Astrocyte (in vitro differentiated cells and primary cell): Measurements from ENCODE around the gene GINS2.

Experiments used
- EZH2 ChIP-seq: IDR thresholded peaks from 2 replicates; pipeline ENCODE4 v1.6.1; 2012; ENCODE audit warnings: mild to moderate bottlenecking, low read length, inconsistent platforms; ENCODE audit not compliant: insufficient read depth
- TF ChIP-seq, protein P1 (sequence below): IDR thresholded peaks from 2 replicates; pipeline ENCODE4 v1.5.1; 2011; ENCODE audit warnings: low read depth, mild to moderate bottlenecking, inconsistent platforms, low read length, moderate library complexity; ENCODE audit not compliant: insufficient read depth

DNA sequence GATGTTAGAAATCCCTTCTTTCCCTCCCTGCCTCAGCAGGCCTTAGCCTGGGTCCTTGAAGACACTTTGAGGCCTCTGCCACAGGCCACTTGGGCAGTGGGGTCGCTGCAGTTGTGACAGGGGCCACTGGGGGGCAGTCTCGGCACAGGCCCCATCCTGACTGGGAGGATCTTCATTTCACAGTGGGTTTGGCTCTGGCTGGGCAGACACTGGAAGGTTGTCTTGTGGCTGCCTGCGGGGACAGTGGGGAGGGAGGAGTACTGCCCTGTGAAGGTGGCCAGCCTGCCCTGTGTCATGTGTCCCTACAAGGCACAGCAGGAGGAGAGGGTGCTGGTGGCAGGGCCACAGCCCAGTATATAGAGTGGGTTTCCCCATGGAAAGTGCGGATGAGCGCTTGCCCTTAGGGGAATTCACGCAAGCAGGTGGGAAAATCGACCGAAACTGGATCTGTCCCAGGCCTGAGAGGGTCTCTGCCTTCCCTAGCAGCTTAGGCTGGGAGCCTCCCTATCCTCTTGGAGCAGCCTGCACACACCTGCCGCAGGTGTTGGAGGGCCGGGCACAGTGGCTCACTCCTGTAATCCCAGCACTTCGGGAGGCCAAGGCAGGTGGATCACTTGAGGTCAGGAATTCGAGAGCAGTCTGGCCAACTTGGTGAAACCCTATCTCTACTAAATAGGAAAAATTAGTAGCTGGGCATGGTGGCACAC is 28.8 kb downstream of the GINS2 start:
- TF ChIP-seq, protein P1, sequence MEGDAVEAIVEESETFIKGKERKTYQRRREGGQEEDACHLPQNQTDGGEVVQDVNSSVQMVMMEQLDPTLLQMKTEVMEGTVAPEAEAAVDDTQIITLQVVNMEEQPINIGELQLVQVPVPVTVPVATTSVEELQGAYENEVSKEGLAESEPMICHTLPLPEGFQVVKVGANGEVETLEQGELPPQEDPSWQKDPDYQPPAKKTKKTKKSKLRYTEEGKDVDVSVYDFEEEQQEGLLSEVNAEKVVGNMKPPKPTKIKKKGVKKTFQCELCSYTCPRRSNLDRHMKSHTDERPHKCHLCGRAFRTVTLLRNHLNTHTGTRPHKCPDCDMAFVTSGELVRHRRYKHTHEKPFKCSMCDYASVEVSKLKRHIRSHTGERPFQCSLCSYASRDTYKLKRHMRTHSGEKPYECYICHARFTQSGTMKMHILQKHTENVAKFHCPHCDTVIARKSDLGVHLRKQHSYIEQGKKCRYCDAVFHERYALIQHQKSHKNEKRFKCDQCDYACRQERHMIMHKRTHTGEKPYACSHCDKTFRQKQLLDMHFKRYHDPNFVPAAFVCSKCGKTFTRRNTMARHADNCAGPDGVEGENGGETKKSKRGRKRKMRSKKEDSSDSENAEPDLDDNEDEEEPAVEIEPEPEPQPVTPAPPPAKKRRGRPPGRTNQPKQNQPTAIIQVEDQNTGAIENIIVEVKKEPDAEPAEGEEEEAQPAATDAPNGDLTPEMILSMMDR: peak; percentile 82
- TF ChIP-seq EZH2: no peak
